Heart left ventricle (tissue), 13 donors: ENCODE data around the gene PLA2G12B.

Source experiments
- CTCF ChIP-seq, 12 donors: fragments of 200-600 bp; sonication (generic) in 4 of 12; IDR thresholded peaks; one replicate each; pipeline versions ENCODE4 v1.5.0 to v1.8.0; 2018 to 2022; ENCODE audit warnings: antibody characterized with exemption in 12 of 12, mild to moderate bottlenecking in 5 of 12
- POLR2A ChIP-seq, 2 donors: fragments of 450-650 bp; IDR thresholded peaks; one replicate each; pipeline ENCODE4 v1.6.1; 2017; ENCODE audit warnings: antibody characterized with exemption in 2 of 2, mild to moderate bottlenecking in 2 of 2, moderate library complexity in 2 of 2
- donor health status: ischemic (EF 13 %, LVEDD 7.1; RV severe dilation, severe dysfunction).
- donor health status: DM: no; HTN: yes; CAD: no.
- donor health status: DM: no; HTN: no; CAD: no.
- donor health status: ischemic (EF 25% LVEDD 6.9; RV normal size, moderate dysfunction).
- donor health status: ischemic (EF 25% LVEDD 5.7; RV mildly dilated, moderate dysfunction).
- donor health status: ischemic (EF 35%, LVEDD 5.7; RV mildly dilated, moderate dysfunction).
- donor health status: nonischemic (EF 11% LVEDD 7.7; RV severe dilation, severe dysfunction).
- donor health status: DM: yes; HTN: yes; CAD: no.
- donor health status: PGD.
- donor health status: ischemic (EF 29% LVEDD 5.4; RV normal size, mild dysfunction).
- donor health status: nonischemic (EF 23%, LVEDD 6.1; RV moderate dilation, normal function).

- TF ChIP-seq POLR2A (IDR thresholded peaks at IDR 0.05): no peak
- TF ChIP-seq CTCF (IDR thresholded peaks at IDR 0.05): no peak
Observed at GRCh38 chr10:72952642-72953158, 1.9 kb downstream of the PLA2G12B start.
